HG02642 (cell line): ENCODE results near the gene TLX1.

Source experiments
- ATAC-seq: cut with Tn5 transposase; IDR thresholded peaks from one replicate; pipeline ENCODE4 v1.9.1; 2021; ENCODE audit warnings: mild to moderate bottlenecking; ENCODE audit not compliant: unreplicated experiment, poor library complexity

TLX1 gene

DNA sequence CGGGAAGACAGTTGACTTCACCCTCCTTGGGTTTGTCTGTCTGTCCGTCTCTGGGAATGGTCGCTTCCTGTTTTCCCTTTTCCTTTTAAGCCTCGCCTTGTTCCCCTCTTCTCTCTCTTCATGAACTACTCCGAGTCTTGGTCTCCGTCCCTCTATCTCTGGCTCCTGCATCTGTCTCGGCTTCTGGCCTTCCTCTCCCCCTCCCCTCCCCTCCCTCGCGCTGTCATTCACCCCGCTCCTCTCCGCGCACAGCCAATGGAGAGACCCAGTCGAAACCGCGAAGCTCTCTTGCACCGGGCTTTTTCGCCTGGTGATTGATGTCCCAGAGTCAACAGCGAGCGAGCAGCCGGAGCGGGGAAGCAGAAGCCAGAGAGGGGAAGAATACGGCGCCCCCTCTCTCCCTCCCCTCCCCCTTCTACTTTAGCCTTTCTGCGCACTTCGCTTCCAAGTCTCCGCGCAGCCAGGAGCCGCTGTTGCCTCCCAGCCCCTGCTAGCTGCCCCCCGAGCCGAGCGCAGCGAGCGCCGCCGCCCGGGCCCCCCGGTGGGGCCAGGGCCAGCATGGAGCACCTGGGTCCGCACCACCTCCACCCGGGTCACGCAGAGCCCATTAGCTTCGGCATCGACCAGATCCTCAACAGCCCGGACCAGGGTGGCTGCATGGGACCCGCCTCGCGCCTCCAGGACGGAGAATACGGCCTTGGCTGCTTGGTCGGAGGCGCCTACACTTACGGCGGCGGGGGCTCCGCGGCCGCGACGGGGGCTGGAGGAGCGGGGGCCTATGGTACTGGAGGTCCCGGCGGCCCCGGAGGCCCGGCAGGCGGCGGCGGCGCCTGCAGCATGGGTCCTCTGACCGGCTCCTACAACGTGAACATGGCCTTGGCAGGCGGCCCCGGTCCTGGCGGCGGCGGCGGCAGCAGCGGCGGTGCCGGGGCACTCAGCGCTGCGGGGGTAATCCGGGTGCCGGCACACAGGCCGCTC is at the start of gene TLX1:
TSS of gene TLX1 (plus strand) at position 317 of the 978 bp plus-strand sequence. CDS start at position 559, 242 bp downstream.
- no peak for ATAC-seq

DNA sequence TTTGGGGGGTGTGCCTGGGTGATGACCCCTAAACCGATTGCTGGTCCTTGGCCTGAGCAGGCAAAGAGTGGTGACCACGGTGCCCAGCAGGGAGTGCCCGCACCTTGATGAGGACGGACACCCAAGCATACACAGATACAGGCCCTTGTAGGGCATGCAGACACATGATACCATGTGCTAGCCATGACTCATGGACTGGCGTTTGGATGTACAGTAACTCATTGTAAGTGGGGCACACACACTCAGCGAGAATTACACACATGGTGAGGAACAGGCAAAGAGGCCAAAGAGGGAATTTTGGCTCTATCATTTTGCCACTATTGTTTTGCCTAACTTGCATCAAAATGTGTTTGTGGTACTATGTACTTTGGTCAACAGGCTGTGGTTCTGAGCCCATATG is 45.3 kb upstream of the TLX1 start:
- ATAC-seq = no peak

DNA sequence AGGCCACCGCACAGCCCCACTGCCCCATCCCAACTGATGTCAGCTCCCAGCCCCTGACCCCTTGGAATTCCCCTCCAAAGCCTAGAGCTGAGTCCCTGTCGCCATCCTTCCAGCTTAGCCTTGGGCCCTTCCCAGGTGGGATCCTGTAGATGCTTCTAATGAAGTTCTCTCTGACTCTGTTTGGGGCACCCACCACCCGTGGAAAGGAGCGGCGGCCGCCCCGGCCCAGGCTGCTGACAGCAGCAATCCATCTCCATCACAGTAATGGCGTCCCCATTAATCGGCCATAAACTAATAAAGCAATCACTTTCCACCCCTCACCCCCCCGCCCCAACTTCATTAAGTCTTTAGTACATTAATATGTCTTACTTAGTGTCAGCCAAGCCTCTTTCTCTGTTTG is 43.7 kb upstream of the TLX1 start:
- ATAC-seq = no peak

DNA sequence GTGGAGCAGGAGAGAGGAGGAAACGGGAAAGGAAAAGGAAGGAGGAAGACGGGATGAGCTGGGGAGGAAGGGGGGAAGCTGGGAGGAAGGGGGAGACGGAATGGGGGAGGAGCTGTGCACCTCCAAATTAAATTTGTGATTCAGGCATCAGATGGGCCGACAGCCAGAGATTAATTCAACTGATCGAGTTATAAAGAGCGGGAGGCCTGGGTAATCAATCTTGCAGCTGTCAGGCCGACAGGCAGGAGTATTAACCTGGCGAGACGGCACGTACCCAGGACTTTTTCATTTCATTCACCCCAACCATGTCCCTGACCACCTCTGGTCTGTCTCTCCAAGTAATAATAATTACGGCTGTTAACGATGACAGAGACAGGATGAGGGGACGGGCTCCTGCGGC is 43.1 kb upstream of the TLX1 start:
- no peak for ATAC-seq

DNA sequence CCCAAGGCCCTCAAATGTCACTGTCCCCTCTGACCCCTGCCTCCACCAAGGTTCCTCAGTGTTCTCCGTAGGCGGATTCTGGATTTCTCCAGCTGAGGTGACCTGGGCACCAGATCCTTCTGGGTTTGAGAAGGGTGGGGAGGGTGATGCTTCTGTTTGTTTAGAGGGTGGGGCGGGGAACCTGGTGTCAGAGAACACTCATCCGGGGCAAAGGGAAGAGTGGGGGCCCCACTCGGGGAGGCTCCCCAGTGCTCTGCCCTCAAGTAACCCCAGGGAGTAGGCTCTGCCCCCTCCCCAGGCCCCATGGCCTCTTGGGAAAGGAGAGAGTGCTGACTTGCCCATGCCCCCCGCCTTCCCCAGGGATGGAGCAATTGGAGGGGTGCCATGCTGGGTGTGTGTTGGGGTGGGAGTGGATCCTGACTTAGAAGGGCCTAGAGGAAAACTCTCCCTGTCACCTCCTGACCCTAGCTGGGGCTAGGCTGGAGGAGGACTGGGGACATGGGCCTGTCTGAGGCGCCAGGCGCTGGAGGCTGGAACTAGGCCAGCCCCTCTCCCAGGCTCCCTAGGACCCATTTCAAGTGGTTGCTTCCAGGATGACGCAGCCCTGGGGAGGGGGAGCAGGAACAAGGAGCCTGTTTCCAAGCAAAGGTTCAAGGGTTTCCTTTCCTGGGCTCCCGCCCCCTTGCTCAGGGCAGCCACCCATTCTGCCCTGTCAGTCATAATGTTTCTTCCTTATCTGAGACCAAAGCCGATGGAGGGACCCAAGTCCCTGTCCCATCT is 41.4 kb upstream of the TLX1 start:
- ATAC-seq = no peak

DNA sequence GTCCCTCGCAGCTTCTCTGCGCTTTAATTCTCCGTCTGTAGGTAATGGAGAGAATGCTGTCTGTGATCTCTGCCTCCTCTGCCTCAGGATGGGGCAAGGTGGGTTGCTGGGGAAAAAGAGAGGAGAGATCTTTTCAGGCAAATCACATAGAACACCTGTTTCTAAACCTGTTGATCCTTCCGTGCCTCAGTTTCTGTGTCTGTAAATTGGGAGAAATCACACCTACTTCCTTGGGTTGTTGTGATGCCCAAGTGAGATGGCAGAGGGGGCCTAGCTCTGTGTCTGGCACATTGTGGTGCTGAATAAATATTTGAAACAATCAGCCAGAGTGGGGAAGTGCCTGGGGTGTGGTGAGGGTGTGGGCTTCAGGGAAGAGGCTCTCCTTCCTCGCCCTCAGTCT is 40.5 kb upstream of the TLX1 start:
- no peak for ATAC-seq

DNA sequence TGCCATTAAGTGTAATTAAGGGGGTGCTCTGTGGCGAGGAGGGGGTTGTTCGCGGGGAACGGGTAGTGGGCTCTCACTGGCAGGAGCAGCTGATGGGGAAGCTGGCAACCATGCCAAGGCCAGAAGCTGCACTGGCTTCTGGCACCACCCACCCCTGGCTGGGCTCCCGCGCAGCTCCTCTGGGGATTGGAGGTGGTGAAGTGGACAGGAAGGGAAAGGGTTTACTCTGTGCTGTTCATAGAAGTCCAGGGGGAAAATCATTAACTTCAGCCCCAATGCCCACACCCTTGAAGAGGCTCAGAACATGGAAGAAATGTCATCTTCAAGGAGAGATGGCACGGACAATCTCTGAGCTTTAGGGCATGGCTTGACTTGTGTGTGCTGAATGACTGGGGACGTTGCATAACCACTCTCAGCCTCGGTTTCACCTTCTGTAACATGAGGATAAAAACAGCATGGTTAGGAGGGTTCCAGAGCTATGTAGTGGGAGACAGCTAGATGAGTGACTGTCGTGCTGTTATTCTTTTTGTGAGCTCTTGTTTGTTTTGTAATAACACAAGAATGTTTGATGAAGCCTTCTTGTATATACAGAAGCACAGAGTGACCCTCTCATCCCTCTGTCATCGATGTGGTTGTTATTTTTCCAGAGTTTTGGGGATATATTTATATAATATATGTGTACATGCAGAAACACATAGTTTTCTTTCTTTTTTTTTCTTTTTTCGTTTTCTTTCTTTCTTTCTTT is 39.4 kb upstream of the TLX1 start:
- ATAC-seq = no peak

DNA sequence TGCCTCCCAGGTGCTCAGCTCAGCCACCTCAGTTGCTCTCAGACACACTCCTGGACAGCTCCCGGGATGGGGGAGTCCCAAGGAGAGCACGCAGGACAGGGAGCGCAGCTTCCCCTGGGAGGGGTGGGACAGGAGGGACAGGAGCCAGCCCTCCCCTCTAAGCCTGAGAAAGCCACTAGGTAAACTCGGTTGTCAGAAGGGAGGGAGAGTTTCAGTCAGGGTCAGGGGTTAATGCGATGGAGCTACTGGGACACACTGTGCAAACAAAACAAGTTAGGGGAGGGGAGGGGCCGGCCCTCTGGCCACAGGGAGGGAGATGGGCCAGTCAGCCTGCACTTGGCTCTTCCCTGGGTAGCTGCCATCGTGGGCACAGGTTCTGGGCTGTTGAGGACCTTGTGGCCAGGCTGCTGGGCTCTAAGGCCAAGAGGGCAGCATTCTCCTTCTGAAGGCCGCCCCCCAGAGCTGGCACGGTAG is 38.2 kb upstream of the TLX1 start:
- no peak for ATAC-seq

DNA sequence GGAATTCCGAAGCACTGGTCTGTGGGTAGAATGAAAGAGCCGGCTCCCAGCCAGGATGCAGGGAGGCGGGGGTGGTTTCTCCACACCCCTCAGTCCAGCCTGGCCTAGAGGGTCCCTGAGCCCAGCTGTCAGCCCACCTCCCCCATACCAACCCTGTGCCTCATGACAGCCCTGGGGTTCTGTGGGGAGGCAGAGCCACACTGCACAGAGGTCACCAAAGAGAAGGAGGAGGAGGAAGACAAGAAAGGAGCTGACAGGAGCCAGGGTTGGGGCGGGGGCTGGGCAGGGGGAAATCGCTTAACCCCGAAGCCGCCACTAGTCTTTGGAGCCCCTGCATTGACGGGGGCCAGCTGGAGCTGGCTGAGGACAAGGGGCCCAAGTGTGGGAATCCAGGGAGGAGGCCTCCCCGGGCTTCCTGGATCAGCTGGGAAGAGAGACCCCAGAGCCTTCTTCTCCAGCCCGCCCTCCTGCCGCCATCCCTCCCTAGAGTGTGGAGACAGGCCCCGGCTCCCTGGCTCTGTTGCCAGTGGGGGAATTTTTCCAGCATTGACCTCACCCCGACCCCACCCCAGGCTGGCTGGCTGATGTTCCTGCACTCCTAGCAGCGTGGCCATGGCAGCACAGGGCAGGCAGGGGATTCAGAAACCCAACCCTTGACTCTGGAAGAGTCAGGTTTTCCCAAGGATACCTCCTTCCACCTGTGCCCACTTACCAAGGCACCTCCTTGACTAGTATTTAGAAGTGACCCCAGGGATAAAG is 36.8 kb upstream of the TLX1 start:
- no peak for ATAC-seq

DNA sequence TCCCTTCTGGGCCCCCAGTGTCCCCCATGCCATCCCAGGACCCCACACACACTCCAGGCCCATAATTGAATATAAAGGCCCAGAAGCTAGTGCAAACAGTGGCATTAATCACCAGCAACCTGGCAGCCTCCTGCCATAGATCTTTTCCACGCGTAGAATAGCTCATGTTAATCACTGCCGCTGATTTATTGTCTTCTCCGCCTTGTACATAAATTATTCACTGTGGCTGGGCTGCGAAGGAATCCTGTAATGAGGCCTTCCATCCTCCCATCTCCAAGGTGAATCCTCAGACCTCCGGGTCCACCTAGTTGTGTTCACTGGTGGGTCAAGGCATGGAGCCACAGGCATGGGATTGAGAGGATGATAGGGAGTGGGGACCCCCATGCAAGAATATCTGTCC is 36.1 kb upstream of the TLX1 start:
- no peak for ATAC-seq

DNA sequence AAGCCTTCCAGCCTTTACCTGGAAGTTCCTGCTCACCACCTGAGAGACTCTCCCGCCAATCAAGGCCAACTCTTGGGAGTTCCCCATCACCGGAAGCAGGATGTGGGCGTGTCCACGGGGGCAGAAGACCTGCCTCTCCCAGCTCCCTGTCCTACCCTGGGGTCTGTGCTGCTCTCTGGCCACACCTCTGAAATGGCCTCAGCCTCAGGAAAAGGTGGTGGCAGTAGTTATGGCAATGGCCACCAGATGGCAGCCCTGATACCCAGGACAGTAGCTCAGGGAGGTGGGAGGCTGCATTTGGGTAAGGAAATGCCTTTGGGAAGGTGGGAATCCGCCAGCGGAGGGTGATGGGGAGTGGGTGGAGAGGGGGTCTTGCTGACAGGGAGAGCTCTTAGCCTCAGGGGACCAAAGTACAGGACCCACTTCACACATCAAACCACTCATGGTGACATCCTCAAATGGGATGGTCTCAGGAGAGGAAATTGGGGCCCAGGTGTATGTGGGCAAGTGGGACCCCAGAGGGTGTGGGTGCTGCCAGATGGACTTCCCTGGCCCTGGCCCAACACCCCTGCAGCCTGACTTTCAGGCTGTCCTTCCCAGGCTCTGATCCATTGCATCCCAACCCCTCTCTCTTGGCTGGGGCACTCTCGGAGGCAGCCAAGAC is 35.4 kb upstream of the TLX1 start:
- no peak for ATAC-seq

DNA sequence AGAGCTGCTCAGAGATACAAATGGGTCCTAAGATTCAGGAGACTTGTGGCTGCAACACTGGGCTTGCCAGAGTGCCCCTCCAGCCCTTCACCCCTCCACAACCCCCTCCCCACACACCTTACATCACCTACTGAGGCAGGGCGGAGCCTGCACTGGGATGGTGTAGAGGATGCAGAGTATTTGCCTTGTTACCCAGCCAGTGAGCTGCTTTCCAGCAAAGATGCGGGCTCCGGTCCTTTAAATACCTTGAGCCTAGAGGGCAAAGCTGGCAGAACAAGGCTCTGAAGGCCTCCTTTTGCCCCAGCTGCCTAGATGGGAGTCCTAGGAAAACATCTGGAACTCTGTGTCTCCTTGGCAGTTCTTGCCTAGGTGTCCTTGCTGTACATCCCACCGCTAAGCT is 34.7 kb upstream of the TLX1 start:
- ATAC-seq = no peak

DNA sequence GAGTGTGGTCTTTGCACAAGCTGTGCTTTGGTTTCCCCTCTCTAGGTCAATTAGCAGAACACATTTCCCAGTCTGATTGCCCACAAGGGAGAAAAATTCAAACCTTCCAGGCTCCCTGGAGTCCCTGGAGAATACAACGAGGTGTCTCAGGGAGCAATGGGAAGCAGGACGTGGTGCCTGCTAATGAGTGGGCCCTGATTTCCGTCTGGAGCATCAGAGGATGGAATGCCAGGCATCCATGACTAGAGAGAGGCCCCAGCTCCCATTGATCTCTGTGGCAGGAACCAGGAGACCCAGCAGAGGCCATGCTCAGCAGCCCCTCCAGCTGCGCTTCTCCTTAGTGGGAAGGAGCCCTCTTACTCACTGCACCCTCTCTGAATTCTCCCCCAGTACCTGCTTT is 33.2 kb upstream of the TLX1 start:
- ATAC-seq = no peak

DNA sequence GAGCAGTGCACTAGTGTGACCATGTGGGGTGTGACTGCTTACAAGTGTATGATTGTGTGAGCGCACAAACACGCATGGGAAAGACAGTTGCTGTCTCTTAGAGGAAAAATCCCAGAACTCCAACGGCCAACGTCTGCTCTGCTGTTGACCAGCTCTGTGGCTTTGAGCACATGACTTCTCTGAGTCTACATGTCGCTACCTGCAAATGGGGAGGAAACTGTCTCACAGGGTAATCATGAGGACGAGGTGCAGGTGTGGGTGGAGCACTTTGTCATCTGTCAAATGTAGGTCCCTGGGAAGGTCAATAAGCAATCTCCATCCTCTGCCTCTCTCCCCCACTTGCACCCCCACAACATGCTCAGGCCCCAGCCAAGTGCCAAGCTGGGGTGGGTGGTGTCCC is 31.2 kb upstream of the TLX1 start:
- ATAC-seq = no peak

DNA sequence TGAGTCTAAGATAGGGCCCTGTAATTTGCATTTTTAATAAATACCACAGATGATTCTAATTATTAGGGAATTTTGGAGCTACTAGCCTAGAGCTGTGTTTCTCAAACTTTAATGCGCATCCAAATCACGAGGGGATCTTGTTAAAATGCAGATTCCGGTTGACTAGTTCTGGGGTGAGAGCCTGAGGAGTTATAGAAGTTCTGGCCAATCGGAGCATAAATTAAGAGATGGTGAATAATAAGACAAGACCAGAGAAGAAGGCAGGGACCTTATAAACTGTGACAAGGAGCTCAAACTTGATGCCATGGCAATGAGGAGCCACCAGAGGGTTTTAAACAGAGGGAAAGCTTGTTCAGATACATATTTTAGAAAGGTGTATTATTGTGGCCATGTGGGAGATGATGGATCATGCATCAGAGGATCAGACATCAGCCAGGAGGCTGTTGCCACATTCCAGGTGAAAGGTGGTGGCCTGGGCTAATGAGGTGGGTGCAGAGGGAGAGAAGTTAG is 29.7 kb upstream of the TLX1 start:
- no peak for ATAC-seq

DNA sequence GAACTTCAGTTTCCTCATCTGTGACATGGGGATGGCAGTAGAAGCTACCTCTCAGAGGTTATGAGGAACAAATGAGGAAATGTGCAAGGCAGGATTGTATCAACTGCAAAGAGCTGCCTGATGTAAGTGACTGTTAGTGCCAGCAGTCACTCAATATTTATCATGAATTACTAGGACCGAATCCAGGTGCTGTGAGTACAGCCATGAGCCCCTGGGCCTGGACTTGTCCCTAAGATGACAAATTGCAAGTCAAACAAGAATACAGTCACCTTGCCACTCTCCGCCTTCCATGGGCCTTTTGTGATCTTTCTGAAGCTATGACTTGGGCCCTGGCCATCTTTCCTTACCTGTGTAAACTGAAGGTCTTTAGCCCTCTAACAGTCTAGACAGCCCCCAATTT is 27.7 kb upstream of the TLX1 start:
- ATAC-seq = no peak

DNA sequence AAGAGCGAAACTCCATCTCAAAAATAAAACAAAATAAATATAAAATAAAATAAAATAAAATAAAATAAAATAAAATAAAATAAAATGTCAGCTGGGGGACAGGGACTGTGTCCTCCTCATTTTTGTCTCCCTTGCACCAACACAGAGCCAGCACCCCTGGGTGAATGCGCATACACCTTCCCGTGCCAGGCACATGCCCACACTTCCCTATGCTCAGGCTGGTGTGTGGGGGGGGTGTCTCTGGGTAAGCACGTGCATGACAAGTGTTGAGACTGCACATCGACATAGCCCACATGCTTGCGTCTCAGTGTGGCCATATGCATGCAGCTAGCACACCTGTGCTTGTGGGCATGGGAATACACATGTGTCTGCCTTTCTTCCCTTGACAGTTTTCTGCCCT is 24.7 kb upstream of the TLX1 start:
- no peak for ATAC-seq

DNA sequence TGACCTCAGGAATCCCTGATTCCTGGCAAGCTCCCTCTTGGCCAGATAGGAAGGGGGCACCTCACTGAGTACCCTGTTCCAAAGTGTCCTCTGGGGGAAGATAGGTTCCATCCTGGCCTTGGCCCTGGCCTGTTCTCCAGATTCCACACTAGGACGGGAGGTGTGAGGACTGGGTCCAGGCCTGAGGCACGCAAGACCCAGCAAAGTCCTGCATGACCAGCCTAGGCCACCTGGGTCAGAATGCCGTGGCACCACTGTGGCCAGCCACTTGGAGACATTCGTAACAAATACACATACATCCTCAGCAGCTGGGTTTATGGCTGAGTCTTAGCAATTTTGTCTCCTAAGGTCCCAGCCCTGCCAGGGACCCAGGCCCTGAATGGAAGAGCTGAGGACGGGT is 23.3 kb upstream of the TLX1 start:
- no peak for ATAC-seq

DNA sequence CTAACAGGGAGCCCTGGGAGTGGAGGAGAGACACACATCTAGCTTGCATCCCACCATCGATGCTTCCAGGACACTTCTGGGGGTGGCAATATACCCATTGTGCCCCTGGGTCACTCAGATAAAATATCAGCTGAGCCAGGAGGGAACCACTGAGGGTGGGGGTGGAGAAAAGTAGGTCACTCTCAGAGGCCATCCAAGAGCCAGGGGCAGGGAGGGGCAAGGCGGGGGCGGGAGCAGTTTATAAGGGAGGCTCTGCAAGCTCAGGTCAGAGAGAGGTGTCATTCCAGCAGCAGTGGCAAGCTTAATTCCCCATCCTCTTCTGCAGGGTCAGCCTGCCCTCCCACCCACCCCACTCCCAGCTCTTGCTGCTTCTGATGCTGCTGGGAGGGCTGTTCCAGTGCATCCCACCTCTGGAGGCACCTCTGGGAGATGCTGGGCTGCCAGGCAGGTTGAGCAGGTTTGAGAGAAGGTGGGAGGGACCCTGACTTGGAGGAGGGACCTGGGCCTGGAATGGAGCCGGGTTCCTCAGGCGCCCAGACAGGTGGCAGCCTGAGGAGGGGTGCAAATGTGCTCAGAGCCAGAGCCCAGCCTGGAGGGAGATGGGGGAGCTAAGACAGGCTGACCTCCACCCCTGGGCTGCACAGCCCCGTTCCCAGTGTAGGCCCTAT is 20.1 kb upstream of the TLX1 start:
- ATAC-seq = no peak
